HCT116 (cell line): ENCODE measurements around the gene TFF2. TPM values are rescaled to one million over a fixed set of nuclear protein-coding genes. Genes with fewer than 3 reads are reported as not detected.

Source experiments
- ATAC-seq: fragments of 200-7000 bp; cut with Tn5 transposase; 2 replicates; pipeline ENCODE4 v1.9.1; 2020; ENCODE audit warnings: mild to moderate bottlenecking, moderate library complexity
- BruUV-seq: library from RNA; stranded (reverse); fragments of 400-500 nt; replicated peaks from 2 replicates; lab custom pipeline; 2021; lab: Mats Ljungman, UMichigan
- CTCF ChIA-PET: fragments of 300-600 bp; sonication (Branson Sonifier 250); formaldehyde crosslinking; loops from one replicate; lab custom pipeline; 2021; ENCODE audit warnings: antibody characterized with exemption; lab: Charles Lee
- POLR2A ChIA-PET: fragments of 300-600, 350-600 bp; sonication (Branson Sonifier 250); formaldehyde crosslinking; loops from one replicate; lab custom pipeline; 2021; ENCODE audit warnings: antibody characterized with exemption; lab: Charles Lee
- RAD21 ChIA-PET, 2 experiments: fragments of 300-600 bp; sonication (Branson Sonifier 250); formaldehyde crosslinking; loops; one replicate each; lab custom pipeline; 2023; ENCODE audit warnings: low total read pairs in 2 of 2; ENCODE audit not compliant: uncharacterized antibody in 2 of 2, unreplicated experiment in 2 of 2, low non-redundant PET in 1 of 2; lab: Charles Lee
- DNase-seq: peaks from one replicate; pipeline ENCODE4 v3.0.0-alpha.2; 2010; ENCODE audit warnings: low read depth, low spot score
- H2AFZ ChIP-seq: fragments of 200-600 bp; shearing (Covaris generic), sonication (generic); 2 replicates; pipeline ENCODE4 v1.6.1; 2017; ENCODE audit warnings: low read depth, mixed run types, mixed read lengths, antibody characterized with exemption, low read length; ENCODE audit not compliant: poor library complexity, severe bottlenecking
- H3K27ac ChIP-seq: 2 replicates; pipeline ENCODE4 v1.5.1; 2012; ENCODE audit warnings: low read depth, low read length
- H3K27me3 ChIP-seq: fragments of 200-600 bp; sonication (generic); 2 replicates; pipeline ENCODE4 v1.6.1; 2016; ENCODE audit warnings: mixed run types, low read length, mixed read lengths; ENCODE audit not compliant: insufficient read depth
- H3K36me3 ChIP-seq, 2 experiments: fragments of 200-500 bp in 1 of 2; fragments of 200-600 bp in 1 of 2; sonication (Bioruptor generic) in 1 of 2; sonication (generic) in 1 of 2; 2 replicates each; pipeline versions ENCODE4 v1.5.1 to v1.6.1; 2014 to 2016; ENCODE audit warnings: low read length in 2 of 2, inconsistent platforms in 1 of 2, mixed read lengths in 1 of 2, mixed run types in 1 of 2; ENCODE audit not compliant: insufficient read depth in 2 of 2, control insufficient read depth in 1 of 2
- H3K4me1 ChIP-seq, 2 experiments: fragments of 200-600 bp in 1 of 2; sonication (generic) in 1 of 2; 2 replicates each; pipeline versions ENCODE4 v1.5.1 to v1.6.1; 2012 to 2017; ENCODE audit warnings: low read length in 2 of 2, inconsistent platforms in 1 of 2, mild to moderate bottlenecking in 1 of 2, mixed read lengths in 1 of 2, mixed run types in 1 of 2, moderate library complexity in 1 of 2; ENCODE audit not compliant: insufficient read depth in 2 of 2, control insufficient read depth in 1 of 2
- H3K4me2 ChIP-seq: fragments of 200-600 bp; sonication (generic); 2 replicates; pipeline ENCODE4 v1.6.1; 2017; ENCODE audit warnings: mixed run types, low read length, mixed read lengths
- H3K4me3 ChIP-seq, 2 experiments: fragments of 200-600 bp in 1 of 2; sonication (generic) in 1 of 2; replicated peaks in 1 of 2; 2 replicates each; pipeline ENCODE4 v1.5.1; 2011 to 2016; ENCODE audit warnings: low read length in 2 of 2, control low read depth in 1 of 2, low read depth in 1 of 2, mild to moderate bottlenecking in 1 of 2, mixed read lengths in 1 of 2, mixed run types in 1 of 2
- H3K79me2 ChIP-seq: fragments of 200-600 bp; sonication (generic); 2 replicates; pipeline ENCODE4 v1.6.1; 2017; ENCODE audit warnings: mild to moderate bottlenecking, mixed run types, low read length, moderate library complexity, mixed read lengths; ENCODE audit not compliant: insufficient read depth
- H3K9ac ChIP-seq: fragments of 200-600 bp; sonication (generic); 2 replicates; pipeline ENCODE4 v1.6.1; 2016; ENCODE audit warnings: low read length, mixed read lengths
- H3K9me2 ChIP-seq: fragments of 200-600 bp; sonication (generic), shearing (Covaris generic); 2 replicates; pipeline ENCODE4 v1.6.1; 2017; ENCODE audit warnings: mixed run types, mild to moderate bottlenecking, moderate library complexity; ENCODE audit not compliant: insufficient read depth
- H3K9me3 ChIP-seq, 2 experiments: fragments of 200-500 bp in 1 of 2; fragments of 200-600 bp in 1 of 2; sonication (Bioruptor generic) in 1 of 2; sonication (generic) in 1 of 2; 2 replicates each; pipeline ENCODE4 v1.6.1; 2014 to 2017; ENCODE audit warnings: low read length in 2 of 2, mixed read lengths in 2 of 2, inconsistent platforms in 1 of 2, low read depth in 1 of 2, mild to moderate bottlenecking in 1 of 2, mixed run types in 1 of 2, moderate library complexity in 1 of 2; ENCODE audit not compliant: control insufficient read depth in 1 of 2, insufficient read depth in 1 of 2
- H4K20me1 ChIP-seq: fragments of 200-600 bp; sonication (generic), shearing (Covaris generic); 2 replicates; pipeline ENCODE4 v1.6.1; 2017; ENCODE audit warnings: mixed run types, mild to moderate bottlenecking, moderate library complexity; ENCODE audit not compliant: insufficient read depth
- ATF3 ChIP-seq: IDR thresholded peaks from 2 replicates; pipeline ENCODE4 v1.6.1; 2012
- CBX3 ChIP-seq: IDR thresholded peaks from 2 replicates; pipeline ENCODE4 v1.6.1; 2012; ENCODE audit warnings: low read depth
- CTCF ChIP-seq, 3 experiments: fragments of 200-600 bp in 1 of 3; sonication (generic) in 1 of 3; IDR thresholded peaks in 2 of 3; conservative IDR thresholded peaks in 1 of 3; 2 replicates each; pipeline ENCODE4 v1.5.1; 2012 to 2017; ENCODE audit warnings: low read depth in 2 of 3, low read length in 2 of 3, antibody characterized with exemption in 1 of 3, borderline replicate concordance in 1 of 3, control low read depth in 1 of 3, mild to moderate bottlenecking in 1 of 3, mixed read lengths in 1 of 3, mixed run types in 1 of 3, moderate library complexity in 1 of 3; ENCODE audit not compliant: insufficient read depth in 1 of 3
- EGR1 ChIP-seq: IDR thresholded peaks from 2 replicates; pipeline ENCODE4 v1.6.1; 2012; ENCODE audit warnings: low read depth
- FOSL1 ChIP-seq: IDR thresholded peaks from 2 replicates; pipeline ENCODE4 v1.6.1; 2012; ENCODE audit warnings: low read depth
- JUND ChIP-seq: IDR thresholded peaks from 2 replicates; pipeline ENCODE4 v1.6.1; 2012
- MAX ChIP-seq: IDR thresholded peaks from 2 replicates; pipeline ENCODE4 v1.6.1; 2012
- POLR2A ChIP-seq: IDR thresholded peaks from 2 replicates; pipeline ENCODE4 v1.7.0; 2011; ENCODE audit warnings: borderline replicate concordance; ENCODE audit not compliant: insufficient read depth, insufficient read length; ENCODE audit errors: extremely low read depth
- SP1 ChIP-seq: IDR thresholded peaks from 2 replicates; pipeline ENCODE4 v1.6.1; 2012; ENCODE audit warnings: low read depth
- YY1 ChIP-seq: IDR thresholded peaks from 2 replicates; pipeline ENCODE4 v1.6.1; 2011; ENCODE audit warnings: low read length, low read depth, moderate library complexity, mild to moderate bottlenecking; ENCODE audit not compliant: insufficient replicate concordance; ENCODE audit errors: extremely low read depth
- ZFX ChIP-seq: fragments of 450-650 bp; IDR thresholded peaks from 2 replicates; pipeline ENCODE4 v1.6.1; 2017
- intact Hi-C: fragments of 100-400 bp; cut with micrococcal nuclease; formaldehyde crosslinking; loops from 2 replicates; pipeline ENCODE4 v1.10.0; 2022
- total RNA-seq: library from RNA; stranded (reverse); gene quantifications from one replicate; pipeline ENCODE4 v1.2.1, GENCODE V29; 2021; ENCODE audit not compliant: unreplicated experiment

The TFF2 gene
- total RNA-seq, 1 experiment from 2014 or later = not detected

GRCh38 chr21:42387843-42388340 lies 37.1 kb upstream of the TFF2 start:
- Histone ChIP-seq H3K9me3 (no peaks in the 10 kb centered on the region; a peak in 1 of 4 replicates), H4K20me1 (no peaks in the 10 kb centered on the region), H3K4me2 (no peak overlapping the region), H3K9ac (no peak overlapping the region), H3K27ac (no peak overlapping the region), H3K36me3 (no peaks in the 10 kb centered on the region), H3K79me2 (no peaks in the 10 kb centered on the region), H3K27me3 (peaks cover 3% of the 10 kb centered on the region; the same call in 1 of the 2 replicates), H3K4me3 (no peak overlapping the region), H3K9me2 (no peaks in the 10 kb centered on the region), H3K4me1 (peaks cover 0 to 3% of the 10 kb centered on the region in 2 experiments; a peak in 1 of 4 replicates), H2AFZ (no peak overlapping the region)
- RAD21 ChIA-PET = no interaction called here
- intact Hi-C loops = loop anchor here (10.0 kb wide), 1 partner anchor 147 kb away; no protein-coding TSS in a partner anchor
- DNase-seq (no peak), ATAC-seq (no peak)
- TF ChIP-seq EGR1 = no peak
- no peak for TF ChIP-seq POLR2A
- no peak for TF ChIP-seq JUND
- TF ChIP-seq ZFX = no peak
- no peak for TF ChIP-seq CTCF (IDR thresholded peaks at IDR 0.05 in 2 of 3, conservative IDR thresholded peaks at IDR 0.05 in 1 of 3; ENCODE audit: borderline replicate concordance in 1 of 3, insufficient read depth in 1 of 3, low read depth in 2 of 3, low read length in 2 of 3)
- TF ChIP-seq CBX3 = no peak
- TF ChIP-seq SP1 = no peak
- no peak for TF ChIP-seq MAX
- TF ChIP-seq ATF3 = no peak
- no peak for TF ChIP-seq YY1
- TF ChIP-seq FOSL1 = no peak
- CTCF ChIA-PET = no interaction called here
- no TSS peak for BruUV-seq
- POLR2A ChIA-PET = no interaction called here
